ENCODE results near the gene LARP6. TPM values are rescaled to one million over a fixed set of nuclear protein-coding genes. Genes with fewer than 3 reads are reported as not detected.

LARP6 gene
- total and polyA plus RNA-seq, 8 donors: 7.7 to 17.8 (median 13.8) TPM

- H3K4me3 ChIP-seq: no peak overlapping the region
- intact Hi-C loops (cut with DNase I): no loop called here
- H3K27me3 ChIP-seq: no peaks in the 10 kb centered on the region
- peaks cover 0 to 5% of the 10 kb centered on the region in 2 donors for H3K4me1 ChIP-seq
- DNase-seq (no peak), ATAC-seq (peak; percentile 17)
- H3K9me3 ChIP-seq: no peaks in the 10 kb centered on the region
- H3K27ac ChIP-seq: no peak overlapping the region
- peaks cover 0 to 8% of the 10 kb centered on the region in 2 donors for H3K36me3 ChIP-seq
- TF ChIP-seq CTCF (IDR thresholded peaks at IDR 0.05): no peak
Observed at GRCh38 chr15:70833861-70834765, 19.8 kb downstream of the LARP6 start.

GRCh38 chr15:70833422-70833821, 20.5 kb downstream of the LARP6 start:
- no peaks in the 10 kb centered on the region for H3K9me3 ChIP-seq
- no peak for ATAC-seq
- TF ChIP-seq CTCF (IDR thresholded peaks at IDR 0.05): no peak
- H3K36me3 ChIP-seq: peaks cover 0 to 8% of the 10 kb centered on the region in 2 donors
- intact Hi-C loops (cut with DNase I): no loop called here
- DNase-seq: no peak
- H3K27ac ChIP-seq: no peak overlapping the region
- no peak overlapping the region for H3K4me3 ChIP-seq
- H3K27me3 ChIP-seq: no peaks in the 10 kb centered on the region
- H3K4me1 ChIP-seq: peaks cover 0 to 5% of the 10 kb centered on the region in 2 donors

GRCh38 chr15:70832176-70832575, 21.8 kb downstream of the LARP6 start:
- Histone ChIP-seq H3K4me3 (no peak overlapping the region), H3K27me3 (no peaks in the 10 kb centered on the region), H3K27ac (no peak overlapping the region), H3K4me1 (peaks cover 0 to 5% of the 10 kb centered on the region in 2 donors), H3K9me3 (no peaks in the 10 kb centered on the region), H3K36me3 (peaks cover 0 to 8% of the 10 kb centered on the region in 2 donors)
- no peak for DNase-seq
- TF ChIP-seq CTCF (IDR thresholded peaks at IDR 0.05): no peak
- ATAC-seq: no peak
- intact Hi-C loops (cut with DNase I): no loop called here

- intact Hi-C loops (cut with DNase I): no loop called here
- H3K27ac ChIP-seq: no peak overlapping the region
- peaks cover 0 to 13% of the 10 kb centered on the region in 2 donors for H3K4me1 ChIP-seq
- H3K36me3 ChIP-seq: peaks cover 0 to 8% of the 10 kb centered on the region in 2 donors
- no peaks in the 10 kb centered on the region for H3K9me3 ChIP-seq
- no peak for DNase-seq
- no peak for ATAC-seq
- no peaks in the 10 kb centered on the region for H3K27me3 ChIP-seq
- H3K4me3 ChIP-seq: no peak overlapping the region
- TF ChIP-seq CTCF (IDR thresholded peaks at IDR 0.05): no peak
Observed at GRCh38 chr15:70831094-70831911, 22.7 kb downstream of the LARP6 start.

DNA sequence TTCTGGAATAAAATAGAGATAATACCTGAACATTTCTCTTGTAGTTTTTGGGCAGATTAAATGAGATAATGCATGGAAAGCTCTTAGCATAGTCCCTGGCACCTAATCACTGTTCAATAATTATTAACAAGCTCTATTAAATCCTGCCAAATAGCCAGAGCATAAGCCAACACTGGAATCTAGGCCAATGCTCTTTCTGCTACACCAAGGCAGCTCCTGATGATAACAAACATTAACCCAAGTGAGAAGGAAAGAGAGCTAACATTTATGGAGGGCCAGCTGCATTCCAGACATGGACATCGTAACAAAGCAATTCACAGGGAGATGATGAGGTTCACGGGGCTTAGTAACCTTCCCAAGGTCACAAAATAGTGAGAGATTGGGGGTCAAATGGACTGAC, 23.3 kb downstream of the LARP6 start:
- DNase-seq (no peak), ATAC-seq (no peak)
- Histone ChIP-seq H3K36me3 (peaks cover 0 to 8% of the 10 kb centered on the region in 2 donors), H3K4me3 (no peak overlapping the region), H3K27me3 (no peaks in the 10 kb centered on the region), H3K27ac (no peak overlapping the region), H3K4me1 (peaks cover 0 to 20% of the 10 kb centered on the region in 2 donors), H3K9me3 (no peaks in the 10 kb centered on the region)
- intact Hi-C loops (cut with DNase I): no loop called here
- no peak for TF ChIP-seq CTCF (IDR thresholded peaks at IDR 0.05)
